Sigmoid colon (tissue), 7 donors: ENCODE results near the gene VIPR2. TPM values are rescaled to one million over a fixed set of nuclear protein-coding genes. Genes with fewer than 3 reads are reported as not detected.
A peak's percentile ranks its signal among the peaks of the same experiment; 100 is the strongest.

Experiments
- DNase-seq: peaks from one replicate; pipeline ENCODE4 v3.0.0-alpha.2; 2019
- H3K27ac ChIP-seq, 4 donors: fragments of 200-600 bp; sonication (generic); one replicate each; pipeline ENCODE4 v1.5.1; 2016 to 2019; ENCODE audit warnings: mild to moderate bottlenecking in 1 of 4
- H3K27me3 ChIP-seq, 3 donors: fragments of 200-600 bp; sonication (generic); one replicate each; pipeline ENCODE4 v1.5.1; 2019; ENCODE audit warnings: mild to moderate bottlenecking in 1 of 3
- H3K36me3 ChIP-seq, 4 donors: fragments of 200-600 bp; sonication (generic); one replicate each; pipeline ENCODE4 v1.5.1; 2016 to 2019
- H3K4me1 ChIP-seq, 4 donors: fragments of 200-600 bp; sonication (generic); one replicate each; pipeline ENCODE4 v1.5.1; 2017 to 2019
- H3K4me3 ChIP-seq, 4 donors: fragments of 200-600 bp; sonication (generic); one replicate each; pipeline ENCODE4 v1.5.1; 2017 to 2019; ENCODE audit warnings: mild to moderate bottlenecking in 2 of 4, moderate library complexity in 1 of 4
- H3K9me3 ChIP-seq, 4 donors: fragments of 200-600 bp in 3 of 4; sonication (generic) in 3 of 4; one replicate each; pipeline versions ENCODE4 v1.5.1 to v1.6.1; 2013 to 2019
- EP300 ChIP-seq, 4 donors: sonication (generic); formaldehyde crosslinking; IDR thresholded peaks; one replicate each; pipeline ENCODE4 v1.6.1; 2017; ENCODE audit warnings: antibody characterized with exemption in 4 of 4
- POLR2A ChIP-seq, 2 donors: fragments of 450-650 bp; IDR thresholded peaks; one replicate each; pipeline ENCODE4 v1.6.1; 2016; ENCODE audit warnings: antibody characterized with exemption in 2 of 2, mild to moderate bottlenecking in 2 of 2, moderate library complexity in 2 of 2
- POLR2AphosphoS5 ChIP-seq, 4 donors: sonication (generic); formaldehyde crosslinking; IDR thresholded peaks; one replicate each; pipeline ENCODE4 v1.6.1; 2017; ENCODE audit warnings: antibody characterized with exemption in 4 of 4
- WGBS, 2 donors: extraction: QIAGEN DNeasy Blood & Tissue Kit; methylation state at CpG; one replicate each; pipeline ENCODE4 v1.1.7; 2013; 5-methylcytosine and 5-hydroxymethylcytosine counted together
- intact Hi-C: fragments of 100-400 bp; cut with DNase I; formaldehyde crosslinking; loops from one replicate; pipeline ENCODE4 v1.15.1; 2023
- polyA plus RNA-seq, 3 donors: library from polyadenylated mRNA; stranded (reverse); fragments of 200-250 nt; gene quantifications; one replicate each; pipeline ENCODE4 v1.2.3, GENCODE V29; 2013
- total RNA-seq, 4 donors: library from RNA; depleted of rRNA; stranded (reverse); fragments of >200 nt; gene quantifications; one replicate each; pipeline ENCODE4 v1.1.0, GENCODE V29; 2016
- TF ChIP-seq, protein P1 (sequence below), 4 experiments: fragments of 450-650 bp in 3 of 4; fragments of 200-600 bp in 1 of 4; IDR thresholded peaks; one replicate each; pipeline ENCODE4 v1.5.1; 2016 to 2019; ENCODE audit warnings: antibody characterized with exemption in 4 of 4, mild to moderate bottlenecking in 3 of 4, moderate library complexity in 2 of 4
- donor health status: healthy with polysubstance abuse.
- donor health status: Bipolar disorder and iron deficiency.
- donor health status: healthy.

The VIPR2 gene
- total and polyA plus RNA-seq, 7 donors: 0.23 to 21.4 (median 11.7) TPM

DNA sequence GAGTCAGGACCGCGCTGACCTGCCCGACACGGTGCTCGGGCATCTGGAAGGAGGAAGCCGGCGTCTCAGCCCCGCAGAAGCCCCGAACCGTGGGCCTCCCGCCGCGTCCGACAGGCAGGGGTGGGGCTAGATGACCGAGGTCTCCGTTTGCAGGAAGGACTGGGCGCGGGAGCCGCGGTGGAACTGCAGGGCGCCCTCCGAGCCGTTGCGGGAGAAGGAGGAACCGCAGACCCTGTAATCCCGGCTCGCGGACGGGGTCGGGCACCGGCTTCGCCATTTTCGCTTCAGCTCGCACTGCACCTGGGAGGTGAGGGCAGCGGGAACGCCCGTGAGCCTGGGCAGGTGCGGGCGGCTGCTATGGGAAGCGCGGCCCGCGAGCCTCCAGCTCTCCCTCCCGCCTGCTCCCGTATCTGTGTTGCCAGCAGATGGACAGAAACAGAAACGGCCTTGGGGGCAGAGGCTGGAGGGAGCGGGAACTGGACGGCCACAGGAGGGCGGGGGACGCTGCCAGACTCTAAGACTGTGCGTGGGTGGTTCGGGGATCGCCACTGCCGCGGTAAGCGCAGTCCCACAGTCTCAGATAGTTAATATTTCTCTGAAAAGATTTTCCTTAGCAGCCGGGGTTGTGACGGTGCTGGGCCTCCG is 114.1 kb downstream of the VIPR2 start:
- 2 to 6% methylated on average over 59 of the region's 59 CpGs for WGBS, 2 donors
- no peaks in the 10 kb centered on the region for H3K9me3 ChIP-seq
- H3K36me3 ChIP-seq: peaks cover 0 to 16% (median 0%) of the 10 kb centered on the region in 4 donors
- H3K4me1 ChIP-seq: peaks cover 0 to 20% (median 10%) of the 10 kb centered on the region in 4 donors
- H3K27ac ChIP-seq: peak overlapping the region; percentile 53 to 75 (median 66)
- no peaks in the 10 kb centered on the region for H3K27me3 ChIP-seq
- peak overlapping the region; percentile 43 to 60 (median 52) for H3K4me3 ChIP-seq
- TF ChIP-seq POLR2A (IDR thresholded peaks at IDR 0.05) (no peak), EP300 (IDR thresholded peaks at IDR 0.05) (no peak), POLR2AphosphoS5 (IDR thresholded peaks at IDR 0.05) (peak in 3 of 4 donors; percentile 14 to 35 (median 34))
- TF ChIP-seq, protein P1, sequence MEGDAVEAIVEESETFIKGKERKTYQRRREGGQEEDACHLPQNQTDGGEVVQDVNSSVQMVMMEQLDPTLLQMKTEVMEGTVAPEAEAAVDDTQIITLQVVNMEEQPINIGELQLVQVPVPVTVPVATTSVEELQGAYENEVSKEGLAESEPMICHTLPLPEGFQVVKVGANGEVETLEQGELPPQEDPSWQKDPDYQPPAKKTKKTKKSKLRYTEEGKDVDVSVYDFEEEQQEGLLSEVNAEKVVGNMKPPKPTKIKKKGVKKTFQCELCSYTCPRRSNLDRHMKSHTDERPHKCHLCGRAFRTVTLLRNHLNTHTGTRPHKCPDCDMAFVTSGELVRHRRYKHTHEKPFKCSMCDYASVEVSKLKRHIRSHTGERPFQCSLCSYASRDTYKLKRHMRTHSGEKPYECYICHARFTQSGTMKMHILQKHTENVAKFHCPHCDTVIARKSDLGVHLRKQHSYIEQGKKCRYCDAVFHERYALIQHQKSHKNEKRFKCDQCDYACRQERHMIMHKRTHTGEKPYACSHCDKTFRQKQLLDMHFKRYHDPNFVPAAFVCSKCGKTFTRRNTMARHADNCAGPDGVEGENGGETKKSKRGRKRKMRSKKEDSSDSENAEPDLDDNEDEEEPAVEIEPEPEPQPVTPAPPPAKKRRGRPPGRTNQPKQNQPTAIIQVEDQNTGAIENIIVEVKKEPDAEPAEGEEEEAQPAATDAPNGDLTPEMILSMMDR (IDR thresholded peaks at IDR 0.05): peak; percentile 30 to 47 (median 35)
- intact Hi-C loops: loop anchor here (5.0 kb wide), 1 partner anchor 112 kb away; the partner anchor contains the start of gene VIPR2
- DNase-seq: peak; percentile 83

DNA sequence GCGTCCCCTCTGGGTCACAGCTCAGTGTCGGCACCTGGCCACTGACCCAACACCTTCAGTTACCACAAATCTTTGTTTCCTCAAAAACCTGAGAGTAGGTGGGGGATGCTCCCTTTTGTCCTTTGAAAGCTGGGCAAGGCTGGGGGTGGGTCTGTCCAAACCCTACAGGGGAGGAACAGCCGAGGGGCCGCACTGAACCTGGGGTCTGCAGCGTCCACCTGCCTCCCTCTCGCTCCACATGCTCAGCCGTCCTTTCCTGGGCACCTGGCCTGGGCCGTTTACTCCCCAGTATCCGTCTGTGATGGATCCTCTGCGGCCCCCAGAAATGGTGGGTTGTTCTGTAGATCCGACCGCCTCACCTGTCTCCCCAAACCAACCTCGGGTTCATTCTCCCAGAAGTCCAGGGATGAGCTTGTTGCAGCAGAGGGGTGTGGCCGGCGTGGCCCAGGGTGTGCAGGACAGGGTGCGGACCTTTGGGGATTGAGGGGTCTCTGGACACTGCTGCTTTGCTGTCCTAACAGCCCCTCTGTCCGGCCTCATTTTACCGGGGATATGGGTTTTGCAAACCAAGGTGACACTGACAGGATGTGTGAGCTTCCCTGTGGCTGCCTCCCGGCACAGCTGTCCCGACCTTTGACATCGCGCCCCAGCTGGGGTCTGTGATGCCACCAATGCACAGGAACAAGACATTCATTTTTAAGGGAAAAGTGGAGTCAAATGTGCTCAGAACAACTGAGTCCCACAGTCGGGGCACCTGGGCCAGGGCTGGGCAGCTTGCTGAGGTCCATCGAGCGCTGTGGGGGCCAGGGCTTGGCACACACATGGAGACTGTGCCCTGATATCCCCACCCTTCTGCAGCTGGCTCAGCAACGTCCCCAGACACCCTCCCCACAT is 115.9 kb downstream of the VIPR2 start:
- Histone ChIP-seq H3K27me3 (no peaks in the 10 kb centered on the region), H3K36me3 (peaks cover 0 to under 1% (median 0%) of the 10 kb centered on the region in 4 donors), H3K4me1 (peaks cover 0 to 20% (median 10%) of the 10 kb centered on the region in 4 donors), H3K9me3 (no peaks in the 10 kb centered on the region), H3K27ac (no peak overlapping the region), H3K4me3 (no peak overlapping the region)
- TF ChIP-seq, protein P1 (IDR thresholded peaks at IDR 0.05): no peak
- TF ChIP-seq POLR2AphosphoS5 (IDR thresholded peaks at IDR 0.05) (no peak), POLR2A (IDR thresholded peaks at IDR 0.05) (no peak), EP300 (IDR thresholded peaks at IDR 0.05) (no peak)
- DNase-seq: peak; percentile 64
- WGBS, 2 donors: 84 to 86% methylated on average over 26 of the region's 26 CpGs
- intact Hi-C loops: no loop called here

DNA sequence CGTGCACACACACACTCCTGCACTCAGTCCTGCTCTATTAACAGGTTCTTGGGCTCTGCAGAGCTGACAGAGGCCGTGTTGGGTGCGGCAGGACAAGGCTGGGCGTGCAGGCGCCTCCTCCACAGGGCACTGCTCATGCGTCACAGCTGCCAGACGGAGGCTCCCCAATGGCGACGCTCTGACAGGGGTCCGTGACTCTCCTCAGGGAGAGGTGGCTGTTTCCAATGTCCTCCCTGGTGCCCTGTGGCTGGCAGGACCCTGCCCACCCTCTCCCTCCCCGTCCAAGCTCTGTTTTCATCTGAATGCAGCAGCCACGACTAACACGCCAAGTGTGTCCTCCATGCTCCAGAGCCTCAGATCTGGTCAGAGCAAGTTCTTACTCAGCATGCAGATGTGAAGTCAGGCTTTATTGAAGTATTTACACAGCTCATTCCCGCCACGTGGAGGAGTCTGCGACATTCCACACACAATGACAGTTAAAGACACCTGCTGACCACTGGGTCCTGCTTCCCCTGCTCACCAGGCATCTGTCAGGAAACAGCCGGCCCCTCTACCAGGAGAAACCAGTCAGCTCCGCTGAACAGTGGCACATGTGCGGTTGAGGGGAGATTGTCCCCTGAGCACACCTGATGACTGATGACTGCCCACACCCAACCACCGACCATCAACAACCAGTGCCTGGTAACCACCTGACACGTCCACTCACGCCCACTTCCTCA is 116.7 kb downstream of the VIPR2 start:
- Histone ChIP-seq H3K36me3 (no peaks in the 10 kb centered on the region), H3K27ac (no peak overlapping the region), H3K9me3 (no peaks in the 10 kb centered on the region), H3K4me3 (no peak overlapping the region), H3K4me1 (peaks cover 0 to 20% (median 10%) of the 10 kb centered on the region in 4 donors), H3K27me3 (no peaks in the 10 kb centered on the region)
- WGBS, 2 donors: 34 to 64% methylated on average over 22 of the region's 22 CpGs
- intact Hi-C loops: no loop called here
- TF ChIP-seq, protein P1 (IDR thresholded peaks at IDR 0.05): no peak
- TF ChIP-seq POLR2A (IDR thresholded peaks at IDR 0.05) (no peak), POLR2AphosphoS5 (IDR thresholded peaks at IDR 0.05) (no peak), EP300 (IDR thresholded peaks at IDR 0.05) (no peak)
- peak; percentile 60 for DNase-seq

DNA sequence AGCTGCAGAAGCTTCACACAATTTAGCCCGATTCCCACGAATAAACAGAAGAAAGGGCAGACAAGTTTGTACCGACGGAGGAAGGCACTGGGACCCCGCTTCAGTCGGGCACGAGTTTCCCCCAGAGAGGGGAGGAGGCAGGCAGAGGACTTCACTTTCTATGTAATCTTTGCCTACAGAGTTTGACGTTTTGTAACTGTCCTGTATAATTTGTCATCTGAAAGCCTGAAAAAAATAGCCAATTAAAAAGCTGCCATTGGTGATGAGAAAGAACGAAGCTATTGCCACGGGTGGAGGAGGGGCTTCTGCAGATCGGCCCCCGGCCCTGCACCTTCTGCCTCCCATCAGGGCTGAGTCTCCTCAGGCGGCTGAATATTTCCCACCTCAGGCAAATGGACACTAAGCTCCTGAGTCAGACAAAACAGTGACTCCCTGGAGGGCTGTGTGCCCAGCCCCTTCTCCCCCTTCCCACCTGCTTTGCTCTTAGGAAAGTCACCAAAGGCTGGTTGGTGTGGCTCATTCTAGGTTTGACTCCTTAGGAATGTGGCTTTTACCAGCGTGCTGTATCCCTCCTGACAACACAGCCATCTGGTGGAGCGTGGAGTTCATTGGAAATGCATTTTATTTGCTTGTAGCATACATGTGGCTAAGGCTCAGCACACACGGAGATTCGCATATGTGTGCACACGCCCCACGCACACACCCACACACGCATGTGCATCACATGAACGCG is 117.4 kb downstream of the VIPR2 start:
- TF ChIP-seq POLR2A (IDR thresholded peaks at IDR 0.05) (no peak), POLR2AphosphoS5 (IDR thresholded peaks at IDR 0.05) (no peak), EP300 (IDR thresholded peaks at IDR 0.05) (no peak)
- TF ChIP-seq, protein P1 (IDR thresholded peaks at IDR 0.05): no peak
- intact Hi-C loops: no loop called here
- peak; percentile 63 for DNase-seq
- Histone ChIP-seq H3K9me3 (no peaks in the 10 kb centered on the region), H3K27ac (no peak overlapping the region), H3K4me1 (peaks cover 0 to 20% (median 10%) of the 10 kb centered on the region in 4 donors), H3K36me3 (no peaks in the 10 kb centered on the region), H3K4me3 (no peak overlapping the region), H3K27me3 (no peaks in the 10 kb centered on the region)
- WGBS, 2 donors: 48 to 72% methylated on average over 22 of the region's 22 CpGs
